CD4-positive, CD25-positive, alpha-beta regulatory T cell (primary cell): ENCODE results near the gene KCNQ1. TPM values are rescaled to one million over a fixed set of nuclear protein-coding genes. Genes with fewer than 3 reads are reported as not detected.

Source experiments
- ATAC-seq, 2 donors: fragments of 150-1000 bp; cut with Tn5 transposase; one replicate each; pipeline ENCODE4 v1.10.0; 2021; ENCODE audit warnings: low read depth in 2 of 2, moderate number of reproducible peaks in 2 of 2, moderate library complexity in 1 of 2
- DNase-seq, 3 donors: peaks; one replicate each; pipeline versions ENCODE4 v3.0.0 to v3.0.0-alpha.2; 2012 to 2022; ENCODE audit warnings: mixed read lengths in 1 of 3
- H3K27ac ChIP-seq: one replicate; pipeline ENCODE4 v1.7.0; 2013; ENCODE audit warnings: mild to moderate bottlenecking, low read length; ENCODE audit not compliant: insufficient read depth, poor library complexity, severe bottlenecking
- H3K27me3 ChIP-seq: one replicate; pipeline ENCODE4 v1.7.0; 2013; ENCODE audit warnings: low read length; ENCODE audit not compliant: control insufficient read depth, insufficient read depth
- H3K36me3 ChIP-seq: one replicate; pipeline ENCODE4 v1.7.0; 2013; ENCODE audit warnings: mild to moderate bottlenecking, low read length, moderate library complexity; ENCODE audit not compliant: control insufficient read depth, insufficient read depth
- H3K4me1 ChIP-seq: 2 replicates; pipeline ENCODE4 v1.7.0; 2013; ENCODE audit warnings: mild to moderate bottlenecking, low read length; ENCODE audit not compliant: insufficient read depth, control insufficient read depth, poor library complexity, severe bottlenecking
- H3K4me3 ChIP-seq: one replicate; pipeline ENCODE4 v1.7.0; 2013; ENCODE audit warnings: low read depth, mild to moderate bottlenecking, low read length, moderate library complexity
- H3K9me3 ChIP-seq, 2 experiments: 1 replicate in 1 of 2; 2 replicates in 1 of 2; pipeline ENCODE4 v1.7.0; 2013; ENCODE audit warnings: low read length in 2 of 2, mild to moderate bottlenecking in 1 of 2, moderate library complexity in 1 of 2; ENCODE audit not compliant: control insufficient read depth in 2 of 2
- H3K27ac Mint-ChIP-seq, 3 donors: one replicate each; pipeline ENCODE4 v1.8.0; 2020 to 2022; ENCODE audit warnings: mild to moderate bottlenecking in 3 of 3, mixed read lengths in 3 of 3, moderate library complexity in 2 of 3
- H3K27me3 Mint-ChIP-seq: one replicate; pipeline ENCODE4 v1.8.0; 2022; ENCODE audit warnings: mild to moderate bottlenecking, mixed read lengths
- H3K36me3 Mint-ChIP-seq: one replicate; pipeline ENCODE4 v1.8.0; 2020; ENCODE audit warnings: mixed read lengths
- H3K4me1 Mint-ChIP-seq, 4 donors: one replicate each; pipeline ENCODE4 v1.8.0; 2020 to 2022; ENCODE audit warnings: mixed read lengths in 4 of 4, mild to moderate bottlenecking in 1 of 4
- H3K4me3 Mint-ChIP-seq, 4 donors: one replicate each; pipeline ENCODE4 v1.8.0; 2020 to 2022; ENCODE audit warnings: mild to moderate bottlenecking in 4 of 4, mixed read lengths in 4 of 4, moderate library complexity in 3 of 4
- H3K9me3 Mint-ChIP-seq, 7 donors: one replicate each; pipeline ENCODE4 v1.8.0; 2020 to 2022; ENCODE audit warnings: mixed read lengths in 7 of 7, mild to moderate bottlenecking in 3 of 7, moderate library complexity in 2 of 7
- polyA plus RNA-seq, 4 donors: library from polyadenylated mRNA; unstranded; fragments of 300-500 nt; fragmentation: Illumina TruSeq; gene quantifications; one replicate each; pipeline ENCODE4 v1.2.3, GENCODE V29; 2021
- total RNA-seq: library from RNA; stranded (reverse); gene quantifications from one replicate; pipeline ENCODE4 v1.2.3, GENCODE V29; 2022

Gene KCNQ1
- total and polyA plus RNA-seq, 5 donors from 2014 or later, result 5.5 to 13.4 (median 6.8) TPM

DNA sequence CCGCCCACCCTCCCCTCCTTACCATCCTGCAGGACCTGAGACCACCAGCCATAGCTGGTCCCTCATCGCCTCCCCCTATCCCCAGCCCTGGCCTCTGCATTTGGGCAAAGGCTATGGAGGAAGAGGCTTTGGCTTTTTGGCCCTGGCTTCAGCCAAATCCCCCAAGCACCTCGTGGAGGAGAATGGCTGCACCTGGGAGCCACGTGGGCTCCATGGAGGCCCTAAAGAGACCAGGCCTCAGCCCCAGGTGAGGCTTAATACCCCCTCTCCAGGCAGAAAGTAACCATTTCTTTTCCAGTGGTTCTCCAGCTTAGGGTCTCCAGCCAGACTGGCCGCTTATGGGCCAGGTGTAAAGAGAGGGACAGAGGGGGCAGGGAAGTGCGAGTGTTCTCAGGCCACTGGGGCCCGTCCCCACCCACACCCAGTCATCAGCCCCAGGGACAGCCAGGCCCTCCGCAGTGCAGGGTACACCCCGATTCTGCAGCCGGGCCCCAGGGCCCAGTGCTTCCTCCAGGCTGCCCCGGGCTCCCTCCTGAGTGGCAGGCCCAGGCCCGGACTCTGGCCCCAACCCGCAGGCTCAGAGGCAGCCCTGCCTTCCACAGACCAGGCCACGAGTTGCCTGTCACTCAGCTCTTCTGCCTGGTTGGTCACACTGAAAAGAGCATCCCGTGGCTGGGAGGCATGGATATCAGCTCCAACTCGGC is 414.3 kb downstream of the KCNQ1 start:
- H3K27ac Mint-ChIP-seq, result no peak overlapping the region
- H3K4me1 Mint-ChIP-seq, result no peaks in the 10 kb centered on the region
- H3K9me3 ChIP-seq, result no peaks in the 10 kb centered on the region
- DNase-seq (no peak), ATAC-seq (no peak)
- H3K27me3 Mint-ChIP-seq, result peaks cover 18% of the 10 kb centered on the region
- H3K4me1 ChIP-seq, result no peaks in the 10 kb centered on the region
- H3K27ac ChIP-seq, result no peak overlapping the region
- H3K36me3 Mint-ChIP-seq, result no peaks in the 10 kb centered on the region
- no peak overlapping the region for H3K4me3 ChIP-seq
- no peaks in the 10 kb centered on the region for H3K36me3 ChIP-seq
- peaks cover 0 to under 1% (median 0%) of the 10 kb centered on the region in 7 donors for H3K9me3 Mint-ChIP-seq
- H3K4me3 Mint-ChIP-seq, result no peak overlapping the region
- H3K27me3 ChIP-seq, result peaks cover 2% of the 10 kb centered on the region

- H3K9me3 ChIP-seq, result no peaks in the 10 kb centered on the region
- Mint-ChIP-seq H3K9me3 (no peaks in the 10 kb centered on the region), H3K4me3 (no peak overlapping the region), H3K27me3 (peaks cover 22% of the 10 kb centered on the region), H3K36me3 (no peaks in the 10 kb centered on the region), H3K4me1 (peaks cover 0 to 3% (median under 1%) of the 10 kb centered on the region in 4 donors), H3K27ac (no peak overlapping the region)
- no peaks in the 10 kb centered on the region for H3K36me3 ChIP-seq
- H3K4me1 ChIP-seq, result no peaks in the 10 kb centered on the region
- no peak overlapping the region for H3K27ac ChIP-seq
- DNase-seq (no peak), ATAC-seq (no peak)
- H3K4me3 ChIP-seq, result no peak overlapping the region
- H3K27me3 ChIP-seq, result peaks cover 2% of the 10 kb centered on the region
These were observed 414.9 kb downstream of the KCNQ1 start for GRCh38 chr11:2859699-2860037.

DNA sequence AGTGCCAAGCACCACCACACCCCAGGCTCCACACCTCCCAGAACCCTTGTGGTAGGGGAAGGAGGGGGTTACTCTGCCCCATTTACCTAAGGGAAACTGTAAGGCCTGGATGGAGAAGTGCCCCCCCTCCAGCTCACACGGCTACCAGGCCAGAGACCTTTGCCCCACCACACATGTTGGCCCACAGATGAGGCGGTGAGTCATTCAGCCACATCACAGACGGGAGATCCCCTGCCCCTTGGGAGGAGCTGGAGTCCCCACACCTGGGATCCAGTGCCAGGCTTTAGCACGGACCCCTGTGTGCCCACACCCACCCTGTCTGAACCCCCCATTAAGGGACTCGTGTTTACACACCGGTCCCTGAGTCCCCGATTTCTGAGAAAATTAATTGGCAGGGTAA is 415.8 kb downstream of the KCNQ1 start:
- H3K27me3 Mint-ChIP-seq, result peaks cover 29% of the 10 kb centered on the region
- H3K36me3 Mint-ChIP-seq, result no peaks in the 10 kb centered on the region
- H3K27me3 ChIP-seq, result peaks cover 2% of the 10 kb centered on the region
- H3K27ac Mint-ChIP-seq, result no peak overlapping the region
- no peak overlapping the region for H3K4me3 Mint-ChIP-seq
- DNase-seq (no peak), ATAC-seq (peak in 1 of 2 donors; percentile 17)
- H3K27ac ChIP-seq, result no peak overlapping the region
- H3K9me3 Mint-ChIP-seq, result no peaks in the 10 kb centered on the region
- no peaks in the 10 kb centered on the region for H3K4me1 ChIP-seq
- peaks cover 0 to 8% (median 2%) of the 10 kb centered on the region in 4 donors for H3K4me1 Mint-ChIP-seq
- no peaks in the 10 kb centered on the region for H3K36me3 ChIP-seq
- H3K9me3 ChIP-seq, result no peaks in the 10 kb centered on the region
- no peak overlapping the region for H3K4me3 ChIP-seq

GRCh38 chr11:2862395-2863275 is 417.8 kb downstream of the KCNQ1 start:
- Histone ChIP-seq H3K27ac (no peak overlapping the region), H3K4me1 (no peaks in the 10 kb centered on the region), H3K27me3 (peaks cover 2% of the 10 kb centered on the region), H3K4me3 (no peak overlapping the region), H3K9me3 (no peaks in the 10 kb centered on the region), H3K36me3 (no peaks in the 10 kb centered on the region)
- peaks cover 0 to 8% (median 2%) of the 10 kb centered on the region in 4 donors for H3K4me1 Mint-ChIP-seq
- no peak overlapping the region for H3K27ac Mint-ChIP-seq
- H3K9me3 Mint-ChIP-seq, result no peaks in the 10 kb centered on the region
- H3K36me3 Mint-ChIP-seq, result no peaks in the 10 kb centered on the region
- H3K4me3 Mint-ChIP-seq, result no peak overlapping the region
- ATAC-seq (no peak), DNase-seq (no peak)
- H3K27me3 Mint-ChIP-seq, result peaks cover 46% of the 10 kb centered on the region

GRCh38 chr11:2863276-2863618 is 418.4 kb downstream of the KCNQ1 start:
- H3K4me1 Mint-ChIP-seq, result peaks cover 0 to 8% (median 3%) of the 10 kb centered on the region in 4 donors
- H3K9me3 Mint-ChIP-seq, result no peaks in the 10 kb centered on the region
- Histone ChIP-seq H3K27ac (no peak overlapping the region), H3K9me3 (no peaks in the 10 kb centered on the region), H3K36me3 (no peaks in the 10 kb centered on the region), H3K4me1 (no peaks in the 10 kb centered on the region), H3K4me3 (no peak overlapping the region), H3K27me3 (peaks cover 4% of the 10 kb centered on the region)
- H3K27ac Mint-ChIP-seq, result no peak overlapping the region
- DNase-seq (no peak), ATAC-seq (no peak)
- H3K36me3 Mint-ChIP-seq, result no peaks in the 10 kb centered on the region
- peaks cover 52% of the 10 kb centered on the region for H3K27me3 Mint-ChIP-seq
- no peak overlapping the region for H3K4me3 Mint-ChIP-seq

GRCh38 chr11:2864901-2865300 is 420.1 kb downstream of the KCNQ1 start:
- peaks cover 0 to 8% (median 8%) of the 10 kb centered on the region in 4 donors for H3K4me1 Mint-ChIP-seq
- Histone ChIP-seq H3K27me3 (peaks cover 7% of the 10 kb centered on the region), H3K4me1 (peaks cover 3% of the 10 kb centered on the region), H3K9me3 (no peaks in the 10 kb centered on the region), H3K4me3 (no peak overlapping the region), H3K27ac (no peak overlapping the region), H3K36me3 (no peaks in the 10 kb centered on the region)
- no peaks in the 10 kb centered on the region for H3K9me3 Mint-ChIP-seq
- H3K27ac Mint-ChIP-seq, result no peak overlapping the region
- no peaks in the 10 kb centered on the region for H3K36me3 Mint-ChIP-seq
- DNase-seq (no peak), ATAC-seq (no peak)
- H3K4me3 Mint-ChIP-seq, result no peak overlapping the region
- H3K27me3 Mint-ChIP-seq, result peaks cover 62% of the 10 kb centered on the region

- no peaks in the 10 kb centered on the region for H3K9me3 Mint-ChIP-seq
- no peaks in the 10 kb centered on the region for H3K9me3 ChIP-seq
- ATAC-seq, result no peak
- no peak for DNase-seq
- no peak overlapping the region for H3K27ac ChIP-seq
- peaks cover 3% of the 10 kb centered on the region for H3K4me1 ChIP-seq
- H3K27ac Mint-ChIP-seq, result no peak overlapping the region
- H3K36me3 Mint-ChIP-seq, result no peaks in the 10 kb centered on the region
- no peak overlapping the region for H3K4me3 Mint-ChIP-seq
- no peaks in the 10 kb centered on the region for H3K36me3 ChIP-seq
- peaks cover 58% of the 10 kb centered on the region for H3K27me3 Mint-ChIP-seq
- H3K4me1 Mint-ChIP-seq, result peaks cover 0 to 8% (median 8%) of the 10 kb centered on the region in 4 donors
- peaks cover 7% of the 10 kb centered on the region for H3K27me3 ChIP-seq
- no peak overlapping the region for H3K4me3 ChIP-seq
These were observed 421.2 kb downstream of the KCNQ1 start for GRCh38 chr11:2865922-2866577.
